SK-N-SH treated with all-trans-retinoic acid at 6 μM for 48 hours (cell line): Measurements from ENCODE around the gene AGR3.

Source experiments
- ATAC-seq: fragments of 200-7000 bp; cut with Tn5 transposase; 3 replicates; pipeline ENCODE4 v1.9.1; 2020; ENCODE audit warnings: mild to moderate bottlenecking, moderate library complexity
- ARNTL ChIP-seq: fragments of 450-650 bp; formaldehyde crosslinking; IDR thresholded peaks from 2 replicates; pipeline ENCODE4 v1.5.0; 2020; ENCODE audit warnings: low read depth, mild to moderate bottlenecking, moderate library complexity, borderline replicate concordance
- BACH2 ChIP-seq: fragments of 250-450 bp; sonication (Bioruptor Pico); IDR thresholded peaks from 2 replicates; pipeline ENCODE4 v1.9.0; 2021; ENCODE audit warnings: mild to moderate bottlenecking, borderline replicate concordance
- CREB5 ChIP-seq: fragments of 250-450 bp; sonication (Bioruptor Pico); IDR thresholded peaks from 2 replicates; pipeline ENCODE4 v1.5.1; 2020; ENCODE audit warnings: low read depth, mild to moderate bottlenecking, moderate library complexity
- CSRNP3 ChIP-seq: fragments of 250-450 bp; sonication (Bioruptor Pico); IDR thresholded peaks from 2 replicates; pipeline ENCODE4 v1.5.1; 2021; ENCODE audit warnings: mild to moderate bottlenecking, moderate library complexity
- GLIS3 ChIP-seq: fragments of 250-450 bp; sonication (Bioruptor Pico); IDR thresholded peaks from 2 replicates; pipeline ENCODE4 v1.5.0; 2020; ENCODE audit warnings: mild to moderate bottlenecking, moderate library complexity
- PATZ1 ChIP-seq: fragments of 250-450 bp; sonication (Bioruptor Pico); IDR thresholded peaks from 2 replicates; pipeline ENCODE4 v1.8.0; 2020; ENCODE audit warnings: mild to moderate bottlenecking, moderate library complexity, borderline replicate concordance
- POU6F1 ChIP-seq: fragments of 250-450 bp; sonication (Bioruptor Pico); IDR thresholded peaks from 2 replicates; pipeline ENCODE4 v1.8.0; 2021; ENCODE audit warnings: low read depth, mild to moderate bottlenecking, moderate library complexity, borderline replicate concordance
- RARB ChIP-seq: fragments of 250-450 bp; sonication (Bioruptor Pico); IDR thresholded peaks from 2 replicates; pipeline ENCODE4 v1.8.0; 2021; ENCODE audit warnings: mild to moderate bottlenecking, moderate library complexity
- SNAI2 ChIP-seq: fragments of 250-450 bp; sonication (Bioruptor Pico); IDR thresholded peaks from 2 replicates; pipeline ENCODE4 v1.5.0; 2020; ENCODE audit warnings: mild to moderate bottlenecking, moderate library complexity
- TCF4 ChIP-seq: fragments of 250-450 bp; sonication (Bioruptor Pico); IDR thresholded peaks from 2 replicates; pipeline ENCODE4 v1.8.0; 2021; ENCODE audit warnings: mild to moderate bottlenecking, moderate library complexity, borderline replicate concordance
- TSHZ2 ChIP-seq: fragments of 250-450 bp; sonication (Bioruptor Pico); IDR thresholded peaks from 2 replicates; pipeline ENCODE4 v1.5.0; 2020; ENCODE audit warnings: mild to moderate bottlenecking, moderate library complexity
- ZFP3 ChIP-seq: fragments of 250-450 bp; sonication (Bioruptor Pico); IDR thresholded peaks from 2 replicates; pipeline ENCODE4 v1.5.0; 2020; ENCODE audit warnings: mild to moderate bottlenecking, moderate library complexity
- ZNF565 ChIP-seq: fragments of 450-650 bp; formaldehyde crosslinking; conservative IDR thresholded peaks from 2 replicates; pipeline ENCODE4 v1.5.0; 2020; ENCODE audit warnings: low read depth, mild to moderate bottlenecking, moderate library complexity
- ZNF8 ChIP-seq: fragments of 450-650 bp; formaldehyde crosslinking; IDR thresholded peaks from 2 replicates; pipeline ENCODE4 v1.5.0; 2020; ENCODE audit warnings: mild to moderate bottlenecking, moderate library complexity

The AGR3 gene

GRCh38 chr7:16921644-16922257, 40.0 kb upstream of the AGR3 start (continued):
- TF ChIP-seq POU6F1 (CRISPR knock-in tag): no peak

- no peak for ATAC-seq
- TF ChIP-seq ZFP3 (CRISPR knock-in tag): no peak
- no peak for TF ChIP-seq GLIS3
- no peak for TF ChIP-seq BACH2 (CRISPR knock-in tag)
- TF ChIP-seq CREB5 (CRISPR knock-in tag): no peak
- no peak for TF ChIP-seq TCF4 (CRISPR knock-in tag)
- no peak for TF ChIP-seq PATZ1 (CRISPR knock-in tag)
- no peak for TF ChIP-seq ZNF565 (CRISPR knock-in tag)
- TF ChIP-seq ARNTL (CRISPR knock-in tag): no peak
- TF ChIP-seq POU6F1 (CRISPR knock-in tag): no peak
- no peak for TF ChIP-seq CSRNP3 (CRISPR knock-in tag)
- TF ChIP-seq TSHZ2 (CRISPR knock-in tag): no peak
- TF ChIP-seq ZNF8 (CRISPR knock-in tag): no peak
Observed at GRCh38 chr7:16921151-16921550, 39.4 kb upstream of the AGR3 start.

GRCh38 chr7:16919440-16919839, 37.7 kb upstream of the AGR3 start:
- TF ChIP-seq POU6F1 (CRISPR knock-in tag) (no peak), RARB (no peak), GLIS3 (no peak), SNAI2 (CRISPR knock-in tag) (no peak), CREB5 (CRISPR knock-in tag) (no peak)
- no peak for ATAC-seq
